Activated CD4-positive, alpha-beta T cell treated with anti-CD3 and anti-CD28 coated beads, Interleukin-2, Interleukin-6, amounts not matched to agents 100 ng/mL and 50 ng/mL, durations not matched to agents 16 hours and 8 hours (primary cell): ENCODE data around the gene LTBP1.

Experiments
- DNase-seq: peaks from one replicate; pipeline ENCODE4 v3.0.0-alpha.2; 2020

Gene LTBP1

DNA sequence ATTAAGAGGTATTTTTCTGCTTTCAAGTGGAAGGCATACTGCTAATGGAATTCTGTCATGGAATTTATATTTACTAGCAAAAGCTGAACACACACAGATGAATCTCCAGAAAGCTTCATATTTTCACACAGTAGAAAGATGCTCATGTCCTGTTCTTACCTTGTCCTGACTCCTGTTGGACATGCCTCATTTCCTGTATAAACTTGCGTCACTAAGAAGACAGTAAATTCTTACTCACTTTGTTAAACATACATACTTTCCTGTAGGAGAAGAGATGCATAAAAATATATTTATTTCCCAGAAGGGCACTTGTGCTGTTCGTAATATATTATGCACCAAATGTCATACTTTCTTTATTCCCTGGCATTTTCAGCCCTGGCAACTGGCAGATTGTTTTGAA, 291.4 kb downstream of the LTBP1 start:
- DNase-seq, result no peak

GRCh38 chr2:33240178-33240577, 293.4 kb downstream of the LTBP1 start:
- DNase-seq, result no peak

- DNase-seq, result no peak
These were observed 294.3 kb downstream of the LTBP1 start for GRCh38 chr2:33241072-33241471.

DNA sequence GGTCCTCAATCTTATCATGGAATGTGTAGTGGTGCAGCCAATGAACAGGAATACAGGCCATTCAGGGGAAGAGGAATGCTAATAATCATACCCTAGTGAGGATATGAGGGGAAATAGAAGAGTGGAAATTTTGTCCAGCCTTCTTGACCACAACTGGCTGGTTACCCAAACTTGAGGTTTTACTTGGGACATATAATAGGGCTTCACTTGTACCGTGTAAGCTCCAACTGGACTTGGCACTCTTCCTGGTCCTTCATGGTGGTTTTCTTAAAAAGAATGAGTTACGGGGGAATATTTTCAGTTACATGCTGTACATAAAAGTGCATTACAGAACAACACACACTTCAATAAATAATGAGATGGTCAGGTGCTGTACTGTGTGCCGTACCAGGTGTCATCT, 294.8 kb downstream of the LTBP1 start:
- no peak for DNase-seq

DNA sequence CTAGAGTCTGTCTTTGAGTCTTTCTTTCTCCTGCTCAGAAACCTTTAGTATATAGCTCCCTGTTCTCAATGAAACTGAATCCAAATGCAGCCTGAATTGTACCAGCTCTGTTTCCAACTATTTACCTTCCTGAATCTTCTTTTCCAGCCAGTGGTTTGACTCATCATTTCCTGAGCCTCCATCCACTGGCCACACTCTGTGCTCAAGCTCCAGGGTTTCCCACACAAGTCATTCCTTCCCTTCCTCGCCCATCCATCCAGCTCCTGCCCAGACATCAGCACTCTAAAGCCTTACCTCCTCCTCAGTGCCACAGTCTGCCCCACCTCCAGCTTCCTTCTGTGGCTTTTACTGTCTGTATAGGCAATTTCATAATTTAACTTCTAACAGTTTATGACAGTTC, 296.1 kb downstream of the LTBP1 start:
- no peak for DNase-seq

DNA sequence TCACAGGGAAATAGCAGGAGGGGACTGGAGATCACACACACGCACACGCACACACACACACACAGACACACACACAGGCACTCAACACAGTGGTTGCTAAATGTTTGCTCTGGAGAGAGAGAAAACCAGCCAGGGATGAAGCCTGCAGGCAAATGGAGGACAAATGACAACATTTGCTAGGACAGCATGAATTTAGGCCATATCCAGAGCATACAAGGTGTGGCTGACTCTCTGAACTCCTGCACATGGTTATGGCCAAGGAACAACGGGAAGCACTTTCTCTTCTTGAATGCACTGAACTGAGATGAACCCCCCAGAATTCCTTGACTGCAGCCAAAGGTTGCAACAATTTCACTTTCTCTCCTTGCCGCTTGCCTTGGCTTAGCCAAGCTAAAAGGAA, 299.7 kb downstream of the LTBP1 start:
- no peak for DNase-seq

DNA sequence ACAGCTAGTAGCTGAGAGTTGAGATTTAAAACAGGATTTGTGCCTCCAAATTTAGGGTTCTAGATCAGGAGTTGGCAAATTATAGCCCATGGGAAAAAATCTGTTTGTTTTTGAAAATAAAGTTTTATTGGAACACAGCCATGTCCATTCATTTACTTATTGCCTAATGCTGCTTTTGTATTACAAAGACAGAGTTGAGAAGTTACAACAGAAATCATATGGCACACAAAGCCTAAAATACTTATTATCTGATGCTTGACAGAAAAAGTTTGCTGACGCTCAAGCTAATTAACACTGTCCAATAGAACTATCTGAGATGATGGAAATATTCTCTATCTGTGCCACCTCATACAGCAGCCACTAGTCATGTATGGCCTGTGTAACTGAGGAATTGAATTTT, 300.6 kb downstream of the LTBP1 start:
- DNase-seq, result no peak

GRCh38 chr2:33250417-33251029, 303.8 kb downstream of the LTBP1 start:
- no peak for DNase-seq

- no peak for DNase-seq
These were observed 309.5 kb downstream of the LTBP1 start for GRCh38 chr2:33256162-33256755.

DNA sequence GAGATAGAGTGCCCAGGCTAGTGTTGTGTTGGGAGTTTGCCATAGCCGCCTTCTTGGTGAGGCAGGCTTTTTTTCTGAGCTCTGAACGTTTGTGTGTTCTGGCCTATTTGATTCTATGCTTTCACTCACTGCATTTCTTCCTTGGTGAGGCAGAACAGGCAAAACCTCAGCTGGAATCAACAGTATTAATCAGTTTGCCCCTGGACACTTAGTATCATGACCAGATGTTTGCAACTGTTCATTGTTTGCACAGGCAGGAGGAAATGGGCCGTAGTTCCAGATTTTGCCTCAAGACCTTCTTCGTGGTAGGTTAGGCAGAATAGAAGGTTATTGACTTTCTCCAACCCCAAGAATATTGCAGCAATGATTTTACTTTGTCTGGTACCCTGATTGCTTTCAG, 311.6 kb downstream of the LTBP1 start:
- no peak for DNase-seq

DNA sequence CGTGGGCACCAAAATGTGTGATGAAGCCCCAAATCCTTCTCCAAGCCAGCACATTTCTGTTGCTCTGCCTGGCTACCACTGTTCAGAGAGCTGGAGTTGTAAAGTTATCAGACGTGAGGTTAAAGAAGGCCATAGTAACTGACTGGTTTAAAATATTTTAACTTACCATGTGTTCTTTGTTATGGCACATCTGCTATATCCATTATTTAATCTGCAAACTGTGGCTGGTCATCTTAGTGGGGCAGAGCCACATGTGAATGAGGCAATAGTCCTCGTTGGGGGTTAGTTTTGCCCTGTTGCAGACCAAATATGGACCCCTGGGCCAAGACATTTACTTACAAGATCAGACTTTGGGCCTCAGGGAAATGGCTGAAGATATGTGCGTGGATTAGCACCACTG, 315.3 kb downstream of the LTBP1 start:
- no peak for DNase-seq

DNA sequence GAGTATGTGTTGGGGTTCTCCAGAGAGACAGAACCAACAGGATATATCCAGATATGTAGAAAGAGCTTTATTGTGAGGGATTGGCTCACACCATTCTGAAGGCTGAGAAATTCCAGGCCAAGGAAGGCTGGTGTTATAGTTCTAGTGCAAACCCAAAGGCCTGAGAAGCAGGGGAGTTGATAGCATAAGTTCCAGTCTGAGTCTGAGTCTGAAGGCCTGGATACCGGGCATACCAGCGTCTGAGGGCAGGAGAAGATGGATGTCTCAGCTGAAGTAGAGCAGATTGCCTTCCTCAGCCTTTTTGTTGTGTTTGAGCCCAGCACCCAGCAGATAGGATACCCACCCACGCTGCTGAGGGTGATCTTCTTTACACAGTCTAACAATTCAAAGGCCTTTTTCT, 318.0 kb downstream of the LTBP1 start:
- no peak for DNase-seq

DNA sequence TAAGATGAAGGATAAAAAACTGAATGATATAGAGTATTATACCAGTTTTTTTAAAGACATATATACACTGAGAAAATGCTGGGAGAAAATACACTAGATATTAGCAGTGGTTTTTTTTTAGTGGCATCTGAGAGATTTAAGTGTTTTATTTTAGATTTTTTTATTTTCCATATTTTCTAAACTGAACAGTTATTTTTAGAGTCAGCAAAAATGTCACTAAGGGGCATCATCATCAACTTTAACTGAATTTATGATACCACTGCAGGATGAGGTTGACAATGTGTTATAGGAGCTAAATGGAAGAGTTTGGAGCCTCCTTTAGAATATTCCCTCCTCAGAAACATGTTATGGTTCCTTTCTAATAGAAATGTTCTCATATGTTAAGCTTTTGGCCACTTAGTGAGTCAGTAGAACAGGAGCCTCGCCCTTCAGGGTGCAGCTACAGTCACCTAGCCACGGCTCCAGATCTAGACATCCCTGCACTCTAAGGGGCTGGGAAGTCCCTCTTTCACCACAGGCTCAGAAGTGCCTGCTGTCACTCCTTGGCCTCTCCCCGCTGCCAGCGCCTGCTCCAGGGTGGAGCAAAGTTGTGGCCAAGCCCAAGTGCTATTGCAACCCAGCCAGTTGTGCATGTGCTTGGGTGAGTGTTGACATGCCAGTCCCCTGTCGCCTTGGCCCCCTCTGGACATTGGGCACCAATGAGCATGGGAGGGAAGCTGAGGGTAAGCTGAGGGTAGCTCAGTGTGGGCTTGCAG, 319.0 kb downstream of the LTBP1 start:
- no peak for DNase-seq

DNA sequence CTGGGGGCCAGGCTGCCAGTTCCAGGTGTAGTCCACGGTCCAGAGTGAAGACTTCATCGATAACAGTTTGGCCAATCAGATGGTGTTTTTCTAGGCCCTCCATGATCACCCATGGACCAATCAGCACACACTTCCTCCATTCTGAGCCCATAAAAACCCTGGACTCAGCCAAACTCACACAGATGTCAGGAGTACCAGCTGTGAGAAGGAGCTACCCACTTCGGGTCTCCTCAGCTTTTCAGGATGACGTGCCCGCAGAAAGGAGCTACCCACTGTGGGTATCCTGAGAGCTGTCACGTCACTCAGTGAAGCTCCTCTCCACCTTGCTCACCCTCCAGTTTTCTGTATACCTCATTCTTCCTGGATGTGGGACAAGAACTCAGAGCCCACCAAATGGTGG, 319.7 kb downstream of the LTBP1 start:
- no peak for DNase-seq

GRCh38 chr2:33267043-33267442, 320.3 kb downstream of the LTBP1 start:
- DNase-seq, result no peak

DNA sequence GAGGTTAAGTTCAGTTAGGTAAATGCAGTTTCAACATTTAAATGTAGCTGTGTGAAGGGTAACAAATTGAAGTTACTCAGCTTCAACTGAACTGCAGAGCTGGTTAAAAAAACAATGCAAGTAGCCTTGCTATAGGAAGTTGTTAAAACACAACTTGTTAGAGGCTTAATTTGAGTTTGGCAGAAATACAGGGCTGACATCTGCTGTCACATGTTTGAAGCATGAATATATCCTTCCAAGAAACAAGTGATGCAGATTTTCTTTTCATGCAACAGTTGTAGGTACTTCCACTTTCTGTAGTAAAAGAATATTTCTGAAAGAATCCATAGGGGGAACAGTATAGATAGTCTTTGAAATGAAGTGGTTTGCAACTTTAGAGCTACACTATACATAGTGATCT, 321.0 kb downstream of the LTBP1 start:
- DNase-seq, result no peak

- no peak for DNase-seq
These were observed 321.6 kb downstream of the LTBP1 start for GRCh38 chr2:33268246-33268831.

DNA sequence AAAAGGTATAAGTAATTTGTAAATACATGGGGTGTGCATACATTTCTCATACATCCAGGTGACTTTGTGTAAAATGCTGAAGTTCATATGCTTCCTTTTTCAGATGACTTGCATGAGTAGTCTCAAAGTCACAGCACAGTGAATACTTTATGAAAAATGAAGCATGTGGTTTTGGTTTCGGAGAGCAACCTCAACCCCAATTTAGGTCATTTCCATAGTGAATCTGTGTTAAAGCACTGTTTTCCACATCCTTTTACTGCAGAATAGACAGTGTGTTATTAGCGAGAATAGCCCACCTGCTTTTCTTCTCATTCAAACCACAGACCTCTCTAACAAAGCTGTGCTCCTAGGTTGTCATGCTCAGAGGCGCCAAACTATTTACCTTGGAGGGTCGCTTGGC, 325.2 kb downstream of the LTBP1 start:
- DNase-seq, result peak; percentile 82

DNA sequence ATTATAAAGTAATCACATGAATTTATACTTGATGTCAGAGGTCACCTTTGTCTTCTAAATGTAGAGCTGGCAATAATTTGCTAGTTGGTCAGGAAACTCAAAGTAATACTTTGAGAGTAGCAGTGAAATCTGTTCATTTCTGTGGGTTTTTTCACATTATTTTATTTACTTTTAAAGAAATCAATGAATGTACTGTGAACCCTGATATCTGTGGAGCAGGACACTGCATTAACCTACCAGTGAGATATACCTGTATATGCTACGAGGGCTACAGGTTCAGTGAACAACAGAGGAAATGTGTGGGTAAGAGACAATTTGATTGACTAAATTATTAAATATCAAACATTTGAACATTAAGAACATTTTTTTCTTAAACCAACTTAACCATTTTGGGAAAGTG, 326.7 kb downstream of the LTBP1 start:
- DNase-seq, result no peak

GRCh38 chr2:33274524-33274923, 327.8 kb downstream of the LTBP1 start:
- no peak for DNase-seq

- peak; percentile 75 for DNase-seq
These were observed 329.1 kb downstream of the LTBP1 start for GRCh38 chr2:33275689-33276444.

- DNase-seq, result no peak
These were observed 330.3 kb downstream of the LTBP1 start for GRCh38 chr2:33277002-33277426.

DNA sequence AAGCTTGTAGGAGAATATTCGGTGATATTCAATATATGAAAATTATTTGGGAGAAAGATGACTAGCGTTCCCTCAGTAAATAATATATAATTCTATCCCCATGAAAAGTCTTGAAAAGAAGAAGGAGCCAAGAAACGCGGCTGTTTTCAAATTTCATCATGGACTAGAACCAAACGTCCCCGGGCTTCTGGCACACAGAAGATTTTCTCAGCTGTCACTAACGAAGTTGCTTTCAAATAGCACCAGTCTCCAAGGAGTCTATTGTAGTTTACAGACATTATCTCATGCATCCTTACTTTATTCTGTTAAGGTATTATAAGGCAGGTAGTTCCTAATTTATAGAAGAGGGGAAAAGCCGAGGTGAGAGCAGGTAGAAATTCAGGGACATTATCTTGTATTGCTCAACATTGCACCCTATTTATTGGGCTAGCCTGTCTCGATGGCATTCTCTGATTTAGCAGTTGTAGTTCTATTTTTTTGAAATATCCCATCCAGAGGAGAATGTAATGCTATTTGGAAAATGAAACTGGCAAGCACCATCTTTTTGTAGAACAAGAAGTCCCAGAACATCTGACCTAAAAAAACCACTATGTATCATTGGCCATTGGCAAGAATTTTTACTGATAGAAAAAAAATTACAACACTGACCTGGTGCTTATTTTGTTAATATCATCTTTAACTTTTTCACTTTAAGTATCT, 331.6 kb downstream of the LTBP1 start:
- DNase-seq, result no peak
